Effector memory CD4-positive, alpha-beta T cell (primary cell): ENCODE data around the gene AADAT.

Source experiments
- DNase-seq, 3 donors: peaks; one replicate each; pipeline ENCODE4 v3.0.0-alpha.2; 2020
- H3K27ac ChIP-seq: 2 replicates; pipeline ENCODE4 v1.7.0; 2013; ENCODE audit warnings: mild to moderate bottlenecking, low read length, moderate library complexity; ENCODE audit not compliant: insufficient read depth, poor library complexity, severe bottlenecking
- H3K27me3 ChIP-seq: replicated peaks from 2 replicates; pipeline ENCODE4 v1.7.0; 2013; ENCODE audit warnings: mild to moderate bottlenecking, low read length; ENCODE audit not compliant: insufficient read depth, control insufficient read depth, poor library complexity, severe bottlenecking
- H3K36me3 ChIP-seq: 2 replicates; pipeline ENCODE4 v1.7.0; 2013; ENCODE audit warnings: mild to moderate bottlenecking, low read length, moderate library complexity; ENCODE audit not compliant: control insufficient read depth, insufficient read depth
- H3K4me1 ChIP-seq: 2 replicates; pipeline ENCODE4 v1.7.0; 2013; ENCODE audit warnings: low read length, mild to moderate bottlenecking; ENCODE audit not compliant: control insufficient read depth, insufficient read depth, poor library complexity, severe bottlenecking
- H3K4me3 ChIP-seq: 2 replicates; pipeline ENCODE4 v1.7.0; 2013; ENCODE audit warnings: low read length, low read depth, mild to moderate bottlenecking; ENCODE audit not compliant: insufficient read depth, poor library complexity, severe bottlenecking
- H3K9me3 ChIP-seq: 2 replicates; pipeline ENCODE4 v1.7.0; 2013; ENCODE audit warnings: mild to moderate bottlenecking, low read length, moderate library complexity; ENCODE audit not compliant: control insufficient read depth

The AADAT gene

DNA sequence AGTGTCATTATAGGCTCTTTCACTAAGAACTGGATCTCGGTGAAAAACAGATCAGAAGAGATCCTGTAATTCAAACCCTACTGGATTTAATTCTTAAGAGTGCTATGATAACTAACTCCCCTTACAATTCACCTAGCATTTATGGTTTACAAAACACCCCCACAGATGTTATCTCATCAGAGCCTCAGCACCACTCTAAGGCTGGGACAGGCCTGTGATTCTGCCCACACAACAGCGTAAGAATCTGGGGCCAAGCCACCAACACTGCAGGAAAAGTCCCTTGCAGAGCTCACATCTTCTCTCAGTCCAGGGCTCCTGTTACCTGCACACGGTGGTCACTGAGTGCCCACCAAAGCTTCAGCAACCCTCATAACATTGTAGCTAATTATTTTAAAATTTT lies 72.5 kb downstream of the AADAT start:
- Histone ChIP-seq H3K4me3 (no peak overlapping the region), H3K36me3 (no peaks in the 10 kb centered on the region), H3K27me3 (no peaks in the 10 kb centered on the region), H3K9me3 (no peaks in the 10 kb centered on the region), H3K4me1 (no peaks in the 10 kb centered on the region), H3K27ac (no peak overlapping the region)
- DNase-seq = no peak

DNA sequence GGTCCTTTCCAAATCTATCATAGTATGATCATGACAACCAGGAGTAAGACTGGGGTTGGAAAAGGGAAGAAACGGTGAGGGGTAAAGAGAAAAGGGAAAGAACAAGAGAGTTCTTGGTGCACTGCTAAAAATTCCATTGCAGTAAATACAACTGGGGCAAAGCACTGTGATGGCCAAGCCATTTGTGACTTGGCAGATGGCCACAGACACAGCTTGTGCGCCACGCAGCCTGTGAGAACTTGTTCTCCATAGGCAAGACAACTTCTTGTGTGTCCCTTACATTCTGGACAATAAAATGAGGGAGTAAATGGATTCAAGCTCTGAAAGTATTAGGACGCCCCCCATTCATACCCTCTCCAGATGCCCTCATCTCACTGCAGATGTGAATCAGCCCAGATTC lies 74.5 kb downstream of the AADAT start:
- H3K36me3 ChIP-seq = no peaks in the 10 kb centered on the region
- H3K27me3 ChIP-seq = no peaks in the 10 kb centered on the region
- no peak for DNase-seq
- H3K4me1 ChIP-seq = no peaks in the 10 kb centered on the region
- no peaks in the 10 kb centered on the region for H3K9me3 ChIP-seq
- H3K27ac ChIP-seq = no peak overlapping the region
- H3K4me3 ChIP-seq = no peak overlapping the region

DNA sequence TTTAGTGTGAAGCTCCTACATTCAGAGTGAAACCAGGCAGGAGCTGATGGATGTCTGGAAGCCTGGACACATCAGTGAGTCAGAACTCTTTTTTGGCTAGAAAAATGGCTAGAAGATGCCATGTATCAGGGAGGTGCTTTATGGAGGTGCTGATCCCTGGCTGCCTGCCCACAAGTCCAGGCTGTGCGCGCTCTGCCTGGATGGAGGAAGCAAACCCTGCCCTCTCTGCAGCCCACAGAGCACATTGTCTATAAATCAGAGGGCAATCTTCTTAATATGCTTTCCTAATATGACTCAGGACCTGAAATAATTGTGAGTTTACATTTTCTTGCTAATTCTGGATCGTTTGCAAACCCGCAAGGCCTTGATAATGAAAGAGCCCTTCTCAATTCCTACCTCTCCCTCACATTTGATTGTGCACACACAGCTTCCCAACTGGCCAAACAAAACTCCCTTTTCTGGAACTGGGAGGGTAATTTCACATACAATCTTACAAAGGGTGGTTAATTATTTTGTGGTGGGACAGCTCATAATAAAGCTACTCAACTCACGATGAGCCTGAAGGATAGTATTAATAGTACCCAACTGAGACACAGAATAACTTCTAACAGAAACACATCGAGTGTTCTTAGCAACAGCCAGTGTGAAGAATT lies 75.3 kb downstream of the AADAT start:
- Histone ChIP-seq H3K27ac (no peak overlapping the region), H3K36me3 (no peaks in the 10 kb centered on the region), H3K4me1 (no peaks in the 10 kb centered on the region), H3K9me3 (no peaks in the 10 kb centered on the region), H3K4me3 (no peak overlapping the region), H3K27me3 (no peaks in the 10 kb centered on the region)
- DNase-seq = no peak

- H3K27me3 ChIP-seq = no peaks in the 10 kb centered on the region
- no peak overlapping the region for H3K27ac ChIP-seq
- no peaks in the 10 kb centered on the region for H3K36me3 ChIP-seq
- no peak for DNase-seq
- H3K4me3 ChIP-seq = no peak overlapping the region
- H3K9me3 ChIP-seq = no peaks in the 10 kb centered on the region
- H3K4me1 ChIP-seq = no peaks in the 10 kb centered on the region
Observed at GRCh38 chr4:170012629-170012958, 77.2 kb downstream of the AADAT start.

DNA sequence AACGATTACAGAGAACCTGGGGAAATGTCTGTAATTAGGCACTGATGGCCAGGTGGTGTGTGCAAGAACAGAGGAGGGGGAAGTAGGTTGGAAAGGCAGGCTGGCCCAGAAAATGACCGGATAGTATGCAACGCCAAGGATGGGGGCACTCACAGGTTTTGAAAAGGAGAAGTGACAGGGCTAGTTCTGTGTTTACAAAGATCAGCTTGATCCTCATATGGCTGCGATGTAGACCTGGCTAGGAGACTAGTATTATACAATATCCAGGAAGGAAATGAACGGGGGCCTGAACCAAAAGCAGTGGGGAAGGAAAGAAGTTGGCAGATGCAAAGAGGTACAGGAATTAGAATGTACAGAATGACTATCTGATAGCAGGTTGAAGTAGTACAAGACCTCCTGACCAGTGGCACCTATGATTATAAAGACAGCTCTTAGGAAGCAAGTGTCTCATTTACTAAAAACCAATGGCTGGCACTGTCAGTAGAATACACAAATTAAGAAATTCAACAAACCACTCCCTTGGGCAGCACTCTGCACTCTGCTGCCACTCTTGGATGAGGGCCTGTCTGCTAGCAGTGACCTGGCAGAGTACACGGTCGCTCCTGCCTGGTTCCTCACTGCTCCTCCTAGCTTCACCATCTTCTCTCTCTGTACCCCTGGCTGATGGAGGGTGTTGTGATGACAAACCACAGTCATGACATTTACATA lies 77.7 kb downstream of the AADAT start:
- Histone ChIP-seq H3K4me3 (no peak overlapping the region), H3K27me3 (no peaks in the 10 kb centered on the region), H3K36me3 (no peaks in the 10 kb centered on the region), H3K4me1 (no peaks in the 10 kb centered on the region), H3K9me3 (no peaks in the 10 kb centered on the region), H3K27ac (no peak overlapping the region)
- no peak for DNase-seq
